Measurements from ENCODE around the gene NID1. TPM values are rescaled to one million over a fixed set of nuclear protein-coding genes. Genes with fewer than 3 reads are reported as not detected.

Gene NID1
- total RNA-seq, 1 experiment from 2014 or later = 19.2 TPM

- TF ChIP-seq, protein P1, sequence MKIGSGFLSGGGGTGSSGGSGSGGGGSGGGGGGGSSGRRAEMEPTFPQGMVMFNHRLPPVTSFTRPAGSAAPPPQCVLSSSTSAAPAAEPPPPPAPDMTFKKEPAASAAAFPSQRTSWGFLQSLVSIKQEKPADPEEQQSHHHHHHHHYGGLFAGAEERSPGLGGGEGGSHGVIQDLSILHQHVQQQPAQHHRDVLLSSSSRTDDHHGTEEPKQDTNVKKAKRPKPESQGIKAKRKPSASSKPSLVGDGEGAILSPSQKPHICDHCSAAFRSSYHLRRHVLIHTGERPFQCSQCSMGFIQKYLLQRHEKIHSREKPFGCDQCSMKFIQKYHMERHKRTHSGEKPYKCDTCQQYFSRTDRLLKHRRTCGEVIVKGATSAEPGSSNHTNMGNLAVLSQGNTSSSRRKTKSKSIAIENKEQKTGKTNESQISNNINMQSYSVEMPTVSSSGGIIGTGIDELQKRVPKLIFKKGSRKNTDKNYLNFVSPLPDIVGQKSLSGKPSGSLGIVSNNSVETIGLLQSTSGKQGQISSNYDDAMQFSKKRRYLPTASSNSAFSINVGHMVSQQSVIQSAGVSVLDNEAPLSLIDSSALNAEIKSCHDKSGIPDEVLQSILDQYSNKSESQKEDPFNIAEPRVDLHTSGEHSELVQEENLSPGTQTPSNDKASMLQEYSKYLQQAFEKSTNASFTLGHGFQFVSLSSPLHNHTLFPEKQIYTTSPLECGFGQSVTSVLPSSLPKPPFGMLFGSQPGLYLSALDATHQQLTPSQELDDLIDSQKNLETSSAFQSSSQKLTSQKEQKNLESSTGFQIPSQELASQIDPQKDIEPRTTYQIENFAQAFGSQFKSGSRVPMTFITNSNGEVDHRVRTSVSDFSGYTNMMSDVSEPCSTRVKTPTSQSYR (CRISPR knock-in tag; IDR thresholded peaks at IDR 0.05) = no peak
- no peak for TF ChIP-seq SMAD3 (CRISPR knock-in tag; IDR thresholded peaks at IDR 0.05; ENCODE audit: borderline replicate concordance)
- TF ChIP-seq SMAD4 (CRISPR knock-in tag; IDR thresholded peaks at IDR 0.05) = no peak
- no peak for TF ChIP-seq ZNF121 (CRISPR knock-in tag; IDR thresholded peaks at IDR 0.05)
- TF ChIP-seq TCF7 (CRISPR knock-in tag; IDR thresholded peaks at IDR 0.05; ENCODE audit: low read depth) = no peak
- TF ChIP-seq NFE2L1 (CRISPR knock-in tag; IDR thresholded peaks at IDR 0.05) = no peak
These were observed 3.1 kb upstream of the NID1 start (continued) for GRCh38 chr1:236067854-236068454.

GRCh38 chr1:236066828-236067386 is 2.0 kb upstream of the NID1 start:
- no peak overlapping the region for H3K4me3 Mint-ChIP-seq

More at GRCh38 chr1:236066828-236067386, 2.0 kb upstream of the NID1 start:
- peaks cover 17% of the 10 kb centered on the region for H3K9me3 Mint-ChIP-seq
- ChIA-PET POLR2A (no interaction called here), CTCF (interaction anchor here (0.6 to 3.8 kb wide), 2 partner anchors 95 to 183 kb away, joined by 4 to 25 read pairs; no protein-coding TSS in a partner anchor)
- peaks cover 47% of the 10 kb centered on the region for H3K27me3 Mint-ChIP-seq (ENCODE audit: low read depth)
- no peak for TF ChIP-seq NR1H2 (CRISPR knock-in tag; IDR thresholded peaks at IDR 0.05)
- TF ChIP-seq, protein P2, sequence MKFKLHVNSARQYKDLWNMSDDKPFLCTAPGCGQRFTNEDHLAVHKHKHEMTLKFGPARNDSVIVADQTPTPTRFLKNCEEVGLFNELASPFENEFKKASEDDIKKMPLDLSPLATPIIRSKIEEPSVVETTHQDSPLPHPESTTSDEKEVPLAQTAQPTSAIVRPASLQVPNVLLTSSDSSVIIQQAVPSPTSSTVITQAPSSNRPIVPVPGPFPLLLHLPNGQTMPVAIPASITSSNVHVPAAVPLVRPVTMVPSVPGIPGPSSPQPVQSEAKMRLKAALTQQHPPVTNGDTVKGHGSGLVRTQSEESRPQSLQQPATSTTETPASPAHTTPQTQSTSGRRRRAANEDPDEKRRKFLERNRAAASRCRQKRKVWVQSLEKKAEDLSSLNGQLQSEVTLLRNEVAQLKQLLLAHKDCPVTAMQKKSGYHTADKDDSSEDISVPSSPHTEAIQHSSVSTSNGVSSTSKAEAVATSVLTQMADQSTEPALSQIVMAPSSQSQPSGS (CRISPR knock-in tag; IDR thresholded peaks at IDR 0.05; ENCODE audit: borderline replicate concordance, low read depth) = no peak
- TF ChIP-seq, protein P3, sequence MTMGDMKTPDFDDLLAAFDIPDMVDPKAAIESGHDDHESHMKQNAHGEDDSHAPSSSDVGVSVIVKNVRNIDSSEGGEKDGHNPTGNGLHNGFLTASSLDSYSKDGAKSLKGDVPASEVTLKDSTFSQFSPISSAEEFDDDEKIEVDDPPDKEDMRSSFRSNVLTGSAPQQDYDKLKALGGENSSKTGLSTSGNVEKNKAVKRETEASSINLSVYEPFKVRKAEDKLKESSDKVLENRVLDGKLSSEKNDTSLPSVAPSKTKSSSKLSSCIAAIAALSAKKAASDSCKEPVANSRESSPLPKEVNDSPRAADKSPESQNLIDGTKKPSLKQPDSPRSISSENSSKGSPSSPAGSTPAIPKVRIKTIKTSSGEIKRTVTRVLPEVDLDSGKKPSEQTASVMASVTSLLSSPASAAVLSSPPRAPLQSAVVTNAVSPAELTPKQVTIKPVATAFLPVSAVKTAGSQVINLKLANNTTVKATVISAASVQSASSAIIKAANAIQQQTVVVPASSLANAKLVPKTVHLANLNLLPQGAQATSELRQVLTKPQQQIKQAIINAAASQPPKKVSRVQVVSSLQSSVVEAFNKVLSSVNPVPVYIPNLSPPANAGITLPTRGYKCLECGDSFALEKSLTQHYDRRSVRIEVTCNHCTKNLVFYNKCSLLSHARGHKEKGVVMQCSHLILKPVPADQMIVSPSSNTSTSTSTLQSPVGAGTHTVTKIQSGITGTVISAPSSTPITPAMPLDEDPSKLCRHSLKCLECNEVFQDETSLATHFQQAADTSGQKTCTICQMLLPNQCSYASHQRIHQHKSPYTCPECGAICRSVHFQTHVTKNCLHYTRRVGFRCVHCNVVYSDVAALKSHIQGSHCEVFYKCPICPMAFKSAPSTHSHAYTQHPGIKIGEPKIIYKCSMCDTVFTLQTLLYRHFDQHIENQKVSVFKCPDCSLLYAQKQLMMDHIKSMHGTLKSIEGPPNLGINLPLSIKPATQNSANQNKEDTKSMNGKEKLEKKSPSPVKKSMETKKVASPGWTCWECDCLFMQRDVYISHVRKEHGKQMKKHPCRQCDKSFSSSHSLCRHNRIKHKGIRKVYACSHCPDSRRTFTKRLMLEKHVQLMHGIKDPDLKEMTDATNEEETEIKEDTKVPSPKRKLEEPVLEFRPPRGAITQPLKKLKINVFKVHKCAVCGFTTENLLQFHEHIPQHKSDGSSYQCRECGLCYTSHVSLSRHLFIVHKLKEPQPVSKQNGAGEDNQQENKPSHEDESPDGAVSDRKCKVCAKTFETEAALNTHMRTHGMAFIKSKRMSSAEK (CRISPR knock-in tag; IDR thresholded peaks at IDR 0.05; ENCODE audit: borderline replicate concordance) = no peak
- TF ChIP-seq GTF2I (CRISPR knock-in tag; conservative IDR thresholded peaks at IDR 0.05) = no peak
- no peak for TF ChIP-seq AR (CRISPR knock-in tag; IDR thresholded peaks at IDR 0.05)
- DNase-seq (ENCODE audit: low spot score) (no peak), ATAC-seq (no peak)
- no peak overlapping the region for H3K27ac Mint-ChIP-seq
- peaks cover 2% of the 10 kb centered on the region for H3K36me3 Mint-ChIP-seq
- peaks cover 18% of the 10 kb centered on the region for H3K4me1 Mint-ChIP-seq
